ENCODE measurements around the gene SLC9A9. TPM values are rescaled to one million over a fixed set of nuclear protein-coding genes. Genes with fewer than 3 reads are reported as not detected.
"Not testable (repeated sequence)": the region's sequence is repeated elsewhere in the genome, so short reads cannot be mapped to it uniquely, and the experiment has no call there.

Gene SLC9A9
- total RNA-seq, 1 experiment from 2014 or later, result not detected

GRCh38 chr3:143695333-143695732 lies 152.9 kb downstream of the SLC9A9 start:
- DNase-seq (ENCODE audit: low read depth), result not testable (repeated sequence)

- DNase-seq (ENCODE audit: low read depth), result no peak
Observed at GRCh38 chr3:143693506-143693905, 154.8 kb downstream of the SLC9A9 start.

- no peak for DNase-seq (ENCODE audit: low read depth)
Observed at GRCh38 chr3:143686638-143687197, 161.6 kb downstream of the SLC9A9 start.

DNA sequence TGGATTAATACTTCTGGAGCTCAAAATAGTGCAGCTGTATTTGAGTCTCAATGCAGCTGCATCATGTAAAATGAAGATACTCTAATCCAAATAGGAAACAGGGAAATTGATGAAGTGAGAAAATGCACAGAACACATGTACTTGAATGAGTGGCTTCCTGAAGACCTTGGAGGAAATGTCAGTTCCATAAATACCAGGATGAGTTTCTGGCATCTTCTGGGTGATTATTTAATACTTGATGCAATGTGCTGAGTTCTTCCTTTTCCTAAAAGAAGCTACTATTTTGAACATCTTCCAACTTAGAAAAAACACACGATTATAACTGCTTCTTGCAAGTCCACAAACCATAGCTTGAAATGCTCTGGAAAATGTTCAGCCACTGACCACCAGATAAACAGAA lies 162.8 kb downstream of the SLC9A9 start:
- no peak for DNase-seq (ENCODE audit: low read depth)

DNA sequence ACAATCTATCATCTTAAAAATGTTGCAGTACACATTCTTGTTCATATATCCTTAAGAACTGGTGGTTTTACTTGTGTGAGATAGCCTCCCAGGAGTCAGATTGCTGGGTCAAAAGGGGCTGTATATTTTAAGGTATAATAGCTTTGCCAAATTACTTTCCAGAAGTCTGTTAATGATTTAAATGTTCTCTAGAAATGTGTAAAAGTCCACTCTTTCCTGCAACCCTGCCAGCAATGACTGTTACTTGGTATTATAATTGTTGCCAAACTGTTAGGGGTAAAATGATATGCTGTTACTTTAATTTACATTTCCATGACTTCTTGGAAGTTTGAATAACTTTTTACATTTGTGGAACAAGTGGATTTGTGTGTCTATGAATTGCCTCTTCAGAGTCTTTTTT lies 170.8 kb downstream of the SLC9A9 start:
- DNase-seq (ENCODE audit: low read depth), result no peak

DNA sequence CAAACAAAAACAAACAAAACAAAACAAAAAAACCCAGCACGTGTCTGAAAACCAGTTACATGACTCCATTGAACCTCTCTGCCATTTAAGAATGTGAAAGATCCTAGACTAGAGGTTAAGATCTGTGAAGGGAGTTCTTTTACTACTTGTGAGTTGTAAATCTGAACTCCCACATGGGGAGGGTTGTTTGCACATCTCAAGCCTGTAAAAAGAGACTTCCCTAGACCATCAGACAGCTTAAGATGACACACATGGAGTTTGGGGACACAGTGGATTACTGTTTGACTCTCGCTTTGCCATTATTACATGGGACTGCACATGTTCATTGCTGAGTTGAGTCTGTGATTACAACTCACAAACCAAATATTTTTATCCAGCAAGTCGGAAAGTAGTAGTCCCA lies 171.5 kb downstream of the SLC9A9 start:
- DNase-seq (ENCODE audit: low read depth), result no peak

GRCh38 chr3:143676021-143676420 lies 172.2 kb downstream of the SLC9A9 start:
- no peak for DNase-seq (ENCODE audit: low read depth)

DNA sequence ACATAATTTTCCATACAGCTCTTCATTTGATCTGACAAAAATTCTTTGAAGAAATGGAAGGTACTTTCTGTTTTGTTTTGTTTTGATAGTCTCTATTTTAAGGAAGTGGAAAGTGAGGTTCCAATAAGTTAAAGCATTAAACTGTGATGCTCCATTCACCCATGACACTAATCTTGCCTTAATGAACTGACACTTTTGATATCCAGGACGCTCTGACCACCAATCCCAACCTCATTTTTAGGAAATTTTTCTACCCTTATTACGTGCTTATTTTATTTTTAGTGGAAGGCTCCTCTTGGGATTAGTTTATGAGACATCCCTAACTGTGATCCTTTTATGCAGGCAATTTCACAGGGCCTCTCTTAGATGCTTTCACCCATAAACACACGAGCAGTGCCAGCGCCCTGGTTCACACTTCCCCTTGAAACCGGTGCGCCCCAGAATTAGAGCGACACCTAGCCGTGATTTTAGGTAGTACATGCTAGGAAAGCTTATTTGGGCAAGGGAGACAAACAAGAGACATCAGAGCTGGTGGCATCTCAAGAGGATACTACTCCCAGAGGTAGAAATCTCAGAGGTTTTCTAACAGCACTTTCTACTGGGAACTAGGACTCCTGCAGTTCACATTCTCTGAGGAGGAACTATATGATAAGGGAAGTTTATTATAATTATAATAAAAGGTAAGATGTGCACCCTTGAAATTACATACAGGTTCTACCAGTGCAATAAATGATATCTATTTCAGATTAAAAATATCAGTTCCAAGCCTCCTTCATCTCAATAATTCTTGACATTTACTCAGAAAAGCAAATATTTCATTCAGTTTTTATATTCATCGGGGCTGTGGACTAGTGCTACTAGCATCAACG lies 173.9 kb downstream of the SLC9A9 start:
- peak; percentile 57 for DNase-seq (ENCODE audit: low read depth)

GRCh38 chr3:143672396-143673165 lies 175.7 kb downstream of the SLC9A9 start:
- no peak for DNase-seq (ENCODE audit: low read depth)

GRCh38 chr3:143671626-143672025 lies 176.6 kb downstream of the SLC9A9 start:
- DNase-seq (ENCODE audit: low read depth), result no peak

GRCh38 chr3:143668924-143669790 lies 179.1 kb downstream of the SLC9A9 start:
- no peak for DNase-seq (ENCODE audit: low read depth)

- DNase-seq (ENCODE audit: low read depth), result no peak
Observed at GRCh38 chr3:143668385-143668784, 179.9 kb downstream of the SLC9A9 start.

- no peak for DNase-seq (ENCODE audit: low read depth)
Observed at GRCh38 chr3:143661677-143662076, 186.6 kb downstream of the SLC9A9 start.

DNA sequence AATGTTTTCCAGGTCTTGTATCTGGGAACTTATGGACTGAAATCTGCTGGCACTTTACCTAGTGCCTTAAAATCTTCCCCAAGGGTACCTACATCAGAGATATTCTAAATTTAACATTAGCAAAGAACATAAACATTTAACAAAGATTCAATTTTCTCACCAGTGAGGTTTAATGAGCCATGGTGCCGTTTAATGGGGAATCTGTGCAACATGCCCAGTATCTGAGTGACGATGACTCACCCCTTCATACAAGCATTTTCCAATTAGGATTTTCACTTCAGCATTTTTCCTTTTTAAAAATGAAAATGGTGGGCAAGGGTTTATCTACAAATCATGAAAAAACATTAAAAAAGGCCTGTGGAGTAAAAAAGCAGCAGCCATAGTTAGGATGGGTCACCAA lies 189.4 kb downstream of the SLC9A9 start:
- DNase-seq (ENCODE audit: low read depth), result no peak

DNA sequence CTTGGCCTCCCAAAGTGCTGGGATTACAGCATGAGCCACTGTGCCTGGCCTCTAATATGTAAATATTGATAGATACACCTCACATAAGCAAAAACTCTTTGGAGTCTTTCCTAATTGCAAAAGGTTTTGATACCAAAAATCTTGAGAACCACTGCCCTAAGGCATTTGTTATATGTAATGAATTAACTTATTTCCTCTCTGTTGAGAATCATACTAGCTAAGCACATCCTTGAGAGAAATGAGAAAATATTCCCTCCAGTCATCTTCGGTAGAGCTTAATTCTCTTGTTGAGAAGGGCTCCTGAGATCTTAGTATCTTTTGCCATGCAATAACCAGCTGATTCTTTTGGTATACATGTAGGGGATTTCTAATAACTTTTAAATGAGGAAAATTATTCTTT lies 190.2 kb downstream of the SLC9A9 start:
- DNase-seq (ENCODE audit: low read depth), result no peak

- no peak for DNase-seq (ENCODE audit: low read depth)
Observed at GRCh38 chr3:143657391-143657790, 190.9 kb downstream of the SLC9A9 start.

DNA sequence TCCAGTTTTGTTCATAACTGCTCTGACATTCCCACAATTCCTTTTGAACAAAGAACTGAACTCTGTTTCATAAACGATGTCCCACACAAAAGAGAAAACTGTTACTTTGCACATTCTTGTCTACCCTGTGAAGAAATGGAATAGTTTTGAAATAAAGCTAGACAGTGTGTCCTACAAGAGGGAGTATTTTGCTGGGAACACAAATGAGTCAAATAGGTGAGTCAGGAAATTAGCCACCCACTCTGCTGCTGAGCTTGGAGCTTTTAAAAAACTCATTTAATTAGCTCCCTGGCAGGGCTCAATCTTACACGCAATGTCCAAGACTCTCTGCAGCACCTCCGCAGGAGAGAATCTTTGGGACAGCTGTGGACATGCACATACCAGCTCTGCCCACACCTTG lies 193.4 kb downstream of the SLC9A9 start:
- peak; percentile 7 for DNase-seq (ENCODE audit: low read depth)

- DNase-seq (ENCODE audit: low read depth), result no peak
Observed at GRCh38 chr3:143653935-143654334, 194.3 kb downstream of the SLC9A9 start.

GRCh38 chr3:143653493-143653892 lies 194.8 kb downstream of the SLC9A9 start:
- DNase-seq (ENCODE audit: low read depth), result no peak

DNA sequence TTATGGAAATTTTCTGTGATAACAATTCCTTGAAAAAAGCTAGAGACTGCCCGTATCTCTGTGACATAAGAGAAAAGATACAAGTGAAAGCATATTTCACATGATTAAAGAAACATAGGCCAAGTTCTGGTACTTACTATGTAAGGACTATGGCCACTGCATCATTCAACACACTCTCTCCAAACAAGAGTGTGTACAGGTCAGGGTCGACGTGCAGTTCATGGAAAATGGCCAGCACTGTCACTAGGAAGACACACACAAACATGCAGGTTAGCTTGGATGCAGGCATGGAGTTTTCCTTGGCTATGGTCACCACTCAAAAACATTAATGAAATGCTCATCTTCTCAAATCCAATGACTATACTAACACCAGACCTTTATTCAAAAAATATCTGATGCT lies 196.2 kb downstream of the SLC9A9 start:
- DNase-seq (ENCODE audit: low read depth), result no peak

- no peak for DNase-seq (ENCODE audit: low read depth)
Observed at GRCh38 chr3:143650827-143651226, 197.4 kb downstream of the SLC9A9 start.

GRCh38 chr3:143650120-143650519 lies 198.1 kb downstream of the SLC9A9 start:
- DNase-seq (ENCODE audit: low read depth), result no peak

Measured in Daoy (cell line).